Ovary (tissue), 9 donors: ENCODE measurements around the gene UBA52. TPM values are rescaled to one million over a fixed set of nuclear protein-coding genes. Genes with fewer than 3 reads are reported as not detected.

Source experiments
- DNase-seq, 5 donors: peaks; one replicate each; pipeline ENCODE4 v3.0.0-alpha.2; 2019 to 2020
- H3K27ac ChIP-seq, 2 donors: fragments of 200-600 bp; one replicate each; pipeline versions ENCODE4 v1.5.1 to v1.8.0; 2019 to 2022
- H3K27me3 ChIP-seq: fragments of 200-600 bp; one replicate; pipeline ENCODE4 v1.8.0; 2022
- H3K36me3 ChIP-seq: fragments of 200-600 bp; sonication (generic); one replicate; pipeline ENCODE4 v1.5.1; 2019
- H3K4me1 ChIP-seq: one replicate; pipeline ENCODE4 v1.8.1; 2013; ENCODE audit warnings: mild to moderate bottlenecking, moderate library complexity; ENCODE audit not compliant: insufficient read depth
- H3K4me3 ChIP-seq: fragments of 200-600 bp; sonication (generic); one replicate; pipeline ENCODE4 v1.5.1; 2017
- H3K9me3 ChIP-seq, 2 donors: fragments of 200-600 bp in 1 of 2; sonication (generic) in 1 of 2; one replicate each; pipeline versions ENCODE4 v1.5.1 to v1.8.1; 2013 to 2019; ENCODE audit warnings: mild to moderate bottlenecking in 1 of 2, moderate library complexity in 1 of 2
- CTCF ChIP-seq, 3 donors: fragments of 450-650 bp in 2 of 3; fragments of 200-600 bp in 1 of 3; IDR thresholded peaks; one replicate each; pipeline versions ENCODE4 v1.5.1 to v1.8.0; 2016 to 2022; ENCODE audit warnings: antibody characterized with exemption in 3 of 3, mild to moderate bottlenecking in 1 of 3
- EP300 ChIP-seq: sonication (generic); formaldehyde crosslinking; IDR thresholded peaks from one replicate; pipeline ENCODE4 v1.6.1; 2017; ENCODE audit warnings: antibody characterized with exemption
- POLR2A ChIP-seq: fragments of 450-650 bp; IDR thresholded peaks from one replicate; pipeline ENCODE4 v1.6.1; 2017; ENCODE audit warnings: antibody characterized with exemption, mild to moderate bottlenecking, moderate library complexity
- WGBS, 3 donors: extraction: QIAGEN DNeasy Blood & Tissue Kit in 1 of 3; methylation state at CpG; one replicate each; pipeline versions ENCODE4 v1.1.5 to v1.1.7; 2013 to 2017; 5-methylcytosine and 5-hydroxymethylcytosine counted together
- intact Hi-C, 4 donors: fragments of 100-400 bp; cut with DNase I; formaldehyde crosslinking; loops; one replicate each; pipeline versions ENCODE4 v1.11.0 to v1.15.1; 2022 to 2023
- polyA plus RNA-seq, 2 donors: library from polyadenylated mRNA; stranded (reverse); fragments of 200-250 nt in 1 of 2; fragments of 350-450 nt in 1 of 2; fragmentation: Illumina TruSeq in 1 of 2; extraction: RNeasy Lipid Tissue Mini Kit (QIAGEN cat#74804) in 1 of 2; gene quantifications; one replicate each; pipeline ENCODE4 v1.2.3, GENCODE V29; 2013 to 2014
- total RNA-seq, 7 donors: library from RNA; depleted of rRNA in 2 of 7; stranded (reverse); fragments of >200 nt in 2 of 7; fragmentation: NEBNext Ultra II Directional in 3 of 7; extraction: Animal tissue kit (Norgen Biotek cat#: 25700) in 3 of 7; gene quantifications; one replicate each; pipeline versions ENCODE4 v1.1.0 to v1.2.4, GENCODE V29; 2016 to 2023
- donor health status: DM: no; HTN: no; CAD: no; lungs with moderate emphysema.
- donor health status: DM: no; HTN: no; CAD: no.
- donor health status: Bipolar disorder and iron deficiency.
- donor health status: DM: yes; HTN: yes; CAD: no.
- donor health status: DM: no; HTN: no; CAD: no.
- donor health status: DM: yes; HTN: yes; CAD: no.

Gene UBA52
- total and polyA plus RNA-seq, 9 donors: 1,269 to 1,882 (median 1,409) TPM

- DNase-seq: no peak
- no peak overlapping the region for H3K27ac ChIP-seq
- no peaks in the 10 kb centered on the region for H3K9me3 ChIP-seq
- H3K4me1 ChIP-seq: no peaks in the 10 kb centered on the region
- WGBS, 3 donors: 3 to 12% (median 7%) methylated on average over 9 to 31 of the region's 32 CpGs
- H3K4me3 ChIP-seq: no peak overlapping the region
- H3K36me3 ChIP-seq: no peaks in the 10 kb centered on the region
- TF ChIP-seq POLR2A (no peak), EP300 (no peak), CTCF (IDR thresholded peaks at IDR 0.05) (no peak)
- intact Hi-C loops: no loop called here
- H3K27me3 ChIP-seq: peaks cover 6% of the 10 kb centered on the region
These were observed 31.7 kb downstream of the UBA52 start for GRCh38 chr19:18603255-18603957.

- no peaks in the 10 kb centered on the region for H3K9me3 ChIP-seq
- H3K27ac ChIP-seq: no peak overlapping the region
- no peaks in the 10 kb centered on the region for H3K36me3 ChIP-seq
- TF ChIP-seq POLR2A (no peak), CTCF (IDR thresholded peaks at IDR 0.05) (no peak), EP300 (no peak)
- no peaks in the 10 kb centered on the region for H3K4me1 ChIP-seq
- H3K27me3 ChIP-seq: peaks cover 8% of the 10 kb centered on the region
- no peak for DNase-seq
- 22 to 31% (median 27%) methylated on average over 25 to 26 of the region's 26 CpGs for WGBS, 3 donors
- intact Hi-C loops: no loop called here
- H3K4me3 ChIP-seq: no peak overlapping the region
These were observed 32.5 kb downstream of the UBA52 start for GRCh38 chr19:18603958-18604819.

DNA sequence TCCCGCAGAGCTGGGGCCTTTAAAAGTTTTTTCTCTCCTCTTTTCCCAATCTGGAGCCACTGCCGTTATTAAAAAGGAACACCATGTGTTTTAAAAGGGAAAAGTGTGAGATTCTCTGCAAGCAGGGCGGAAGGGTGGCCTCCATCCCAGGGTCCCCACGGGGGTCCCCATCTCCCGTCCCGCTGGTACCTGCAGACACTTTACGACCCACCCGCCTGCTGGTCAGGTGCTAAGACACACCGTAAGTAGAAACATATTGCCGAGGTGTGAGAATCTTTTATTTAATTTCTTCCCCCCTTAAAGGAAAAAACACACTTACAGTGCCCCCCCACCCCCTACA lies 33.1 kb downstream of the UBA52 start:
- no peaks in the 10 kb centered on the region for H3K9me3 ChIP-seq
- H3K4me1 ChIP-seq: no peaks in the 10 kb centered on the region
- no peak for TF ChIP-seq EP300
- TF ChIP-seq CTCF (IDR thresholded peaks at IDR 0.05): no peak
- no peak for TF ChIP-seq POLR2A
- H3K36me3 ChIP-seq: no peaks in the 10 kb centered on the region
- no peak for DNase-seq
- H3K27me3 ChIP-seq: peaks cover 8% of the 10 kb centered on the region
- H3K4me3 ChIP-seq: no peak overlapping the region
- 22 to 31% (median 30%) methylated on average over 10 of the region's 10 CpGs for WGBS, 3 donors
- no peak overlapping the region for H3K27ac ChIP-seq
- intact Hi-C loops: no loop called here

DNA sequence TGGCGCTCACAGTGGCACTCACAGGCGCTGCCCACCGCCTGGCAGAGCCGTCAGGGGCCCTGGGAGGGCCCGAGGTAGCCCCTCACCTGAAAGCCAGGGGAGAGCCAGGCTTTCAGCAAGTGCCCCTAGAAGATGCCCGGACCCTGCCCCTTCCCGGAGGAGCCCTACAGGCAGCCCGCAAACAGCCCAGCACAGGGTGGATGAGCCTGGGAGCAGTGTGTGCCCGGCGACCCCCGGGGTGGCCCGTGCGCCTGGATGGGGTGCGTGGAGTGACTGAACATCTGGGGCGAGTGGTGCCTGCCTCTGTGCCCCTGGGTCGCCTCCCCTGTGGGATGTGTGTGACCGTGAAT lies 33.5 kb downstream of the UBA52 start:
- DNase-seq: no peak
- Histone ChIP-seq H3K27me3 (peaks cover 8% of the 10 kb centered on the region), H3K9me3 (no peaks in the 10 kb centered on the region), H3K36me3 (no peaks in the 10 kb centered on the region), H3K4me1 (no peaks in the 10 kb centered on the region), H3K4me3 (no peak overlapping the region), H3K27ac (no peak overlapping the region)
- intact Hi-C loops: no loop called here
- WGBS, 3 donors: 12 to 15% (median 13%) methylated on average over 17 of the region's 17 CpGs
- TF ChIP-seq EP300 (no peak), POLR2A (no peak), CTCF (IDR thresholded peaks at IDR 0.05) (no peak)
